Stimulated activated naive B cell treated with anti-CD40 and anti-IgM and Interleukin-4, amounts not matched to agents 10 μg/mL and 1 μg/mL and 100 μg/mL, for 72 hours (primary cell): Measurements from ENCODE around the gene TMEM169.
"Not testable (repeated sequence)": the region's sequence is repeated elsewhere in the genome, so short reads cannot be mapped to it uniquely, and the experiment has no call there.

ENCODE experiments used
- ATAC-seq, 2 donors: fragments of 150-1000 bp; cut with Tn5 transposase; replicated peaks; 2 replicates each; pipeline ENCODE4 v1.10.0; 2021; ENCODE audit warnings: moderate library complexity in 1 of 2
- DNase-seq: peaks from one replicate; pipeline ENCODE4 v3.0.0; 2021
- H3K27ac Mint-ChIP-seq: one replicate; pipeline ENCODE4 v1.8.0; 2022; ENCODE audit warnings: mild to moderate bottlenecking, mixed read lengths
- H3K27me3 Mint-ChIP-seq, 2 donors: one replicate each; pipeline ENCODE4 v1.8.0; 2022; ENCODE audit warnings: mixed read lengths in 2 of 2
- H3K36me3 Mint-ChIP-seq, 2 donors: one replicate each; pipeline ENCODE4 v1.8.0; 2022; ENCODE audit warnings: mixed read lengths in 2 of 2, mild to moderate bottlenecking in 1 of 2
- H3K4me1 Mint-ChIP-seq, 2 donors: one replicate each; pipeline ENCODE4 v1.8.0; 2022; ENCODE audit warnings: mixed read lengths in 2 of 2, mild to moderate bottlenecking in 1 of 2
- H3K4me3 Mint-ChIP-seq, 2 donors: one replicate each; pipeline ENCODE4 v1.8.0; 2022; ENCODE audit warnings: mild to moderate bottlenecking in 2 of 2, mixed read lengths in 2 of 2, moderate library complexity in 1 of 2
- H3K9me3 Mint-ChIP-seq, 2 donors: one replicate each; pipeline ENCODE4 v1.8.0; 2022; ENCODE audit warnings: mixed read lengths in 2 of 2, mild to moderate bottlenecking in 1 of 2

TMEM169 gene

DNA sequence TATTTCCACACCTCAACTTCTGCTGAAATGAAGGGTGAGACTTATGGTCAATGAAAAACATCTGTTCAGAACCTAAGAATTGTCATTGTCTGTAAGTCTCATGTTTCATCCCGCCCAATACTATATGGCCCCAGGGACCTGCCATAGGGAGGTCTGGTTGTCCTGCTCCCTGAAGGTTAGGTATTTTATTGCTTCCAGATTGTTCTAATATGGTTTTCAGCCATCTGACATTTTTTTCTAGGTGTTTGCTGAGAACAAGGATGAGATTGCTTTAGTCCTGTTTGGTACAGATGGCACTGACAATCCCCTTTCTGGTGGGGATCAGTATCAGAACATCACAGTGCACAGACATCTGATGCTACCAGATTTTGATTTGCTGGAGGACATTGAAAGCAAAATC lies 34.7 kb downstream of the TMEM169 start:
- Mint-ChIP-seq H3K27me3 (no peaks in the 10 kb centered on the region), H3K4me3 (no peak overlapping the region), H3K4me1 (peaks cover 45 to 72% of the 10 kb centered on the region in 2 donors), H3K36me3 (peaks cover 56 to 76% of the 10 kb centered on the region in 2 donors), H3K9me3 (peaks cover 0 to 2% of the 10 kb centered on the region in 2 donors), H3K27ac (peak overlapping the region; percentile 47)
- DNase-seq (no peak), ATAC-seq (no peak)

DNA sequence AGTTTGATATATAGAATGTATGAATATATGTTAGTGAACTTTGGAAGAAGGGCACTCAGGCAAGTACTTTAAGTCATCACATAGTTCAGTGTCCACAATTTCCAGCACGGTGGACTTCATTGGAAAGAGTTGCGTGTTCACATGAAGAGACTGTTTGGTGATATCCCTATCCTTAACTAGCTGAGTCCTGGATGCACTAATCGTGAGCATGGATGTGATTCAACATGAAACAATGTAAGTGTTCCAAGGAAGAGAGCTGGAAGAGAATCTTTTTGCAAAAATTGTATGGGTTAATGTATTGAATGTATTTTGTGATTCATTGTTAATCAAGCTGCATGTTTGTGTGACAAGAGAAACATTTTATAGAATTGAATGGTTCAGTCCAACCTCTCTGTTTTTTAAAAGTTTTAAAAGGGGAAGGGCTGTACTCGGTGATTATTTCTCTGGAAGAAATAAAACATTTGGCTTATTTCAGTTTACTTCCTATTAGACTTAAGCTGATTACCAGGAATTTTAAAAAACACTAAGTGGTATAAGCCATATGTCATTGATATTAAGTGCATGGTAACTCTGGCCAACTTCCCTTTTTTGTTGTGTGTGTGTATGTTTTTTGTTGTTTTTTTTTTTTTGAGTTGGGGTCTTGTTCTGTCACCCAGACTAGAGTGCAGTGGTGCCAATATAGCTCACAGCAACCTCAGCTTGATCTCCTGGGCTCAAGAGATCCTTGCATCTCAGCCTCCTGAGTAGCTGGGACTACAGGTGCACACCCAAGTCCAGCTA lies 36.0 kb downstream of the TMEM169 start:
- H3K4me1 Mint-ChIP-seq = peaks cover 40 to 65% of the 10 kb centered on the region in 2 donors
- H3K9me3 Mint-ChIP-seq = peaks cover 0 to 2% of the 10 kb centered on the region in 2 donors
- ATAC-seq (no peak), DNase-seq (no peak)
- no peaks in the 10 kb centered on the region for H3K27me3 Mint-ChIP-seq
- H3K27ac Mint-ChIP-seq = no peak overlapping the region
- no peak overlapping the region for H3K4me3 Mint-ChIP-seq
- peaks cover 55 to 71% of the 10 kb centered on the region in 2 donors for H3K36me3 Mint-ChIP-seq

DNA sequence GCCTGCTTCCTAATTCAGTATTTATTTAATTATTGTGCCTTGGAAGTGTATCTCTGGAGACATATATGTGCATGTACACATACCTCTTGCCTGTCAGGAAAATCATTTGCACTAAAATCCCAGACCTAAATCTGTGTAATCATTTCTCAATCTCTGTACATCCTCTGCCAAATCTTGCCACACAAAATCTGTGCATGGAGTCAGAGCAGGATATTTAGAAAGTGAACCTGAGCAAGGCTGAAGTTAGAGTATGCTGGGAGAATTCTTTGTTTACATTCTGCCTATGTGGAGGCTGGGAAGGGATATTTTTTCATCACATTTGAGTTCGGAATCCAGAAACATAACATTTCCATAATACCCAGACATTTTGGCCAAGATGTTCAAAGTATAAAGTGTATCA lies 36.8 kb downstream of the TMEM169 start:
- no peak for DNase-seq
- no peak for ATAC-seq
- H3K27me3 Mint-ChIP-seq = no peaks in the 10 kb centered on the region
- peaks cover 0 to 2% of the 10 kb centered on the region in 2 donors for H3K9me3 Mint-ChIP-seq
- no peak overlapping the region for H3K27ac Mint-ChIP-seq
- H3K4me1 Mint-ChIP-seq = peaks cover 33 to 58% of the 10 kb centered on the region in 2 donors
- no peak overlapping the region for H3K4me3 Mint-ChIP-seq
- peaks cover 49 to 64% of the 10 kb centered on the region in 2 donors for H3K36me3 Mint-ChIP-seq

DNA sequence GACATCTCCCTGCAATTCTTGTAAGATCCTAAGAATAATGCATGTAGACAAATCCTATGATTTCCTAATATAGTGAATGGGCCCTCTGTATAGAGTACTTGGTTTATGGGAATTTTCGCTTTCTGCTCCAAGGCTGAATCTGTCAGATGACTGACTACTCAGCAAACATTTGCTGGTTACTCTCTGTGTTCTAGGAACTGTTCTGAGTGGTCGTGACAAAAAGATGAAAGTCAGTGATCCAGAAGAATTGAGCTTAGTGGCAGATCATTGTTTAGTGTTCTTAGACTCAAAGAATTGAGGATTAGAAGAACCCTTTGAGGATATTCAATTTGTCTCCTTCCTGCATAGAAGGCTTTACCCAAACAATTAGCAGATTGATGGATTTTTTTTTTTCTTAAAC lies 37.4 kb downstream of the TMEM169 start:
- Mint-ChIP-seq H3K36me3 (peaks cover 44 to 57% of the 10 kb centered on the region in 2 donors), H3K27ac (peak overlapping the region; percentile 49), H3K4me1 (peaks cover 28 to 51% of the 10 kb centered on the region in 2 donors), H3K27me3 (no peaks in the 10 kb centered on the region), H3K9me3 (peaks cover 0 to 2% of the 10 kb centered on the region in 2 donors), H3K4me3 (no peak overlapping the region)
- ATAC-seq (no peak), DNase-seq (no peak)

DNA sequence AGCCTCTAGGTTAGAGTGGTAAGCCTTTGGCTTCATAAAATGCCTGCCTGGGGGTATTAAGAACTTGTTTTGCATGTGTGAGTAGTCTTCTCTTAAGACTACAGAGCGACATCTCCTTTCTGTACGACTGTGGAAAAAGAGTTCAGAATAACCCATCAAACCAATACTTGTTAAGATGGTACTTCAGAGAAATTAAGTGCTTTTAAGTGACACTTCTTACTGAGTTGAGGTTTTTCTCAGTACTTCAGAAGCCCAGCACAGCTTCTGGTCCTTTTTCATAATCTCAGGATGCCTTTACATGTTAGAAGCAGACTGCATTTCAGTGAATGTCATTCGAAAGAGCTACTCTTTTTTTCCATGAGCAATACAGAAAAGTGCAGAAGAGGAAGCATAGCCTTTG lies 38.3 kb downstream of the TMEM169 start:
- Mint-ChIP-seq H3K27ac (no peak overlapping the region), H3K4me1 (peaks cover 24 to 43% of the 10 kb centered on the region in 2 donors), H3K27me3 (no peaks in the 10 kb centered on the region), H3K4me3 (no peak overlapping the region), H3K36me3 (peaks cover 39 to 55% of the 10 kb centered on the region in 2 donors), H3K9me3 (no peaks in the 10 kb centered on the region)
- ATAC-seq (peak in 1 of 2 donors; percentile 45), DNase-seq (no peak)

DNA sequence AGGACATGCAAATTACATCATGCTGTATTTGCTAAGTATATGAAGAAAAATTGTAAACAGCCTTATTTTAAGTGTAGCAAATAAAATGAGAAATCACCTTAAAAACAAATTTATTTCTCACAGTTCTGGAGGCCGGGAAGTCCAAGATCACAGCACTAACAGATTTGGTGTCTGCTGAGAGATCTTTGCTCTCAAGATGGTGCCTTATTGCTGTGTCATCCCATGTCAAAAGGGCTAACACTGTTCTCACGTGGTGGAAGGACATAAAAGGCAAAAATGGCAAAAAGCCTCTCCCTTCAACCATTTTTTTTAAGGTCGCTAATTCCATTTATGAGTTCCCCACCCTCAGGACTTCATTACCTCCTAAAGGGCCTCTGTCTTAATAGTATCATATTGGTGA lies 39.5 kb downstream of the TMEM169 start:
- ATAC-seq (no peak), DNase-seq (no peak)
- Mint-ChIP-seq H3K4me3 (no peak overlapping the region), H3K36me3 (peaks cover 33 to 46% of the 10 kb centered on the region in 2 donors), H3K4me1 (peaks cover 19 to 35% of the 10 kb centered on the region in 2 donors), H3K27me3 (no peaks in the 10 kb centered on the region), H3K9me3 (no peaks in the 10 kb centered on the region), H3K27ac (peak overlapping the region; percentile 91)

DNA sequence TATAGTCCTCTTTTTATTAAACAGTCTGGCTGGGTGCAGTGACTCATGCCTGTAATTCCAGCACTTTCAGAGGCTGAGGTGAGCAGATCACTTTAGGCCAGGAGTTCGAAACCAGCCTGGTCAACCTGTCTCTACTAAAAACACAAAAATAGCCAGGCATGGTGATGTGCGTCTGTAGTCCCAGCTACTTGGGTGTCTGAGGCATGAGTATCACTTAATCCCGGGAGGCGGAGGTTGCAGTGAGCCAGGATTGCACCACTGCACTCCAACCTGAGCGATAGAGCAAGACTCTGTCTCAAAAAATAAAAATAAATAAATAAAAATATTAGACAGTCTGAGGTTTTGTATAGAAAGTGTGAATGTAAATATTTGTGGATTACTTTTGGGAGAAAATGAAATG lies 45.2 kb downstream of the TMEM169 start:
- peaks cover 29 to 37% of the 10 kb centered on the region in 2 donors for H3K36me3 Mint-ChIP-seq
- H3K9me3 Mint-ChIP-seq = no peaks in the 10 kb centered on the region
- DNase-seq (no peak), ATAC-seq (no peak)
- H3K27ac Mint-ChIP-seq = no peak overlapping the region
- no peaks in the 10 kb centered on the region for H3K27me3 Mint-ChIP-seq
- H3K4me3 Mint-ChIP-seq = no peak overlapping the region
- H3K4me1 Mint-ChIP-seq = peaks cover 12 to 13% of the 10 kb centered on the region in 2 donors

DNA sequence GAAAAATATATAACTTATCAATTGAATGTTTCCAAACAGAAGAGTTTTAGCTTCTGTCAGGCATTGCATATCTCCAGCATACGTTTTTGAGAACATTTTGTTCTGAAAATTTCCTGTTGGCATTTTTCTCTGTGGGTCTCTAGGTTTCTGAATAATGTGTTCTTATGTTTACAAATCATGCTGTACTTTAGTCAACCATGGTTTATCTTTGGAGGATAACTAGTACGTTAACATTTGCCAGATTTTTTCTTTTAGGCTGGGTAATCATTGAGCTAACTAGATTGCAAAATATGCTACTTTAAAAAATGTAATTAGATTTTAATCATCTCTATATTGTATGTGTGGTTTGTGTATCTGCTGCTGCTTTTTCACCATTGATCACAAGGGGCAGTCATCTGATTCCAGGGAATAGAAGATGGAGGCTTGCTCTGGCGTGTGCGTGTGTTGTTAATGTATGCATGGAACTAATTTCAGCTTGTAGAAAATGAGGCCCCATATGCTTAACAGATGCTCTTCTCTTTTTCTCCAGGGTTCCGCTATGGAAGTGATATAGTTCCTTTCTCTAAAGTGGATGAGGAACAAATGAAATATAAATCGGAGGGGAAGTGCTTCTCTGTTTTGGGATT lies 48.7 kb downstream of the TMEM169 start:
- Mint-ChIP-seq H3K4me3 (no peak overlapping the region), H3K9me3 (no peaks in the 10 kb centered on the region), H3K36me3 (peaks cover 35 to 56% of the 10 kb centered on the region in 2 donors), H3K27ac (no peak overlapping the region), H3K27me3 (no peaks in the 10 kb centered on the region), H3K4me1 (peaks cover 11% of the 10 kb centered on the region in 2 donors)
- DNase-seq = no peak
- no peak for ATAC-seq

DNA sequence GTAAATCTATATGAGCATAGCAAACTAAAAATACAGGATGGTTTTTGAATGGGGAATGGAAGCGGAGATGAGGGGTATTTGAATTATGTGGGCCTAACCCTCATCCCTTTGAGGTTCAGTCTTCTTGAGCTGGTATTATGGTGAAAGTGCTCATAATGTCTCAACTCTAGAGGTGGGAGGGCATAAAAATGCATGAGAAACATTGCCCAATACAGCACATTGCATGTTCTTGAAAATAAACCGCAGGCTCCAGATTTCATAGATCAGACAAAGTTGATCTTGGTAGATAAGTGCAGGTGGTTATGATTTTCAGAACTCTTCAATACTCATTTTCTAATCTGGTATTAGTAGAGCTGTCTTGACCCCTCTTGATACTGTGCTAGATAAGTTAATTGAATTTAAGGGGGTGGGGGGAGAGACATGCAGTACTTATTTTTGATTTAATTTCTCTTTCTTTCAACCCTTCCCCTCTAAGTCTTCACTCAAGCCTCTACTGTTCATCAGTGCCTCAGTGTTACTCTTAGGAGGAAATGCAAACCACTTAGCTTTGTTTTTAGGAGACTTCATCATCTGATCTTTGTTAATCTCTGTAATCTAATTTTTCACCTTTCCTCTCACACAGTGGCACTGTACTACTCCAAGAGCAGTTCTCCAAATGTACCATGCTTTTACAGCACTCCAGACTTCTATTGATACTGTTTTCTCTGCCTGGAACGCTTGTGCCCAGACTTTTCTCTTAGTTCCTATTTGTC lies 49.6 kb downstream of the TMEM169 start:
- Mint-ChIP-seq H3K4me3 (no peak overlapping the region), H3K36me3 (peaks cover 43 to 65% of the 10 kb centered on the region in 2 donors), H3K27me3 (no peaks in the 10 kb centered on the region), H3K4me1 (peaks cover 11 to 15% of the 10 kb centered on the region in 2 donors), H3K27ac (no peak overlapping the region), H3K9me3 (no peaks in the 10 kb centered on the region)
- no peak for DNase-seq
- no peak for ATAC-seq

DNA sequence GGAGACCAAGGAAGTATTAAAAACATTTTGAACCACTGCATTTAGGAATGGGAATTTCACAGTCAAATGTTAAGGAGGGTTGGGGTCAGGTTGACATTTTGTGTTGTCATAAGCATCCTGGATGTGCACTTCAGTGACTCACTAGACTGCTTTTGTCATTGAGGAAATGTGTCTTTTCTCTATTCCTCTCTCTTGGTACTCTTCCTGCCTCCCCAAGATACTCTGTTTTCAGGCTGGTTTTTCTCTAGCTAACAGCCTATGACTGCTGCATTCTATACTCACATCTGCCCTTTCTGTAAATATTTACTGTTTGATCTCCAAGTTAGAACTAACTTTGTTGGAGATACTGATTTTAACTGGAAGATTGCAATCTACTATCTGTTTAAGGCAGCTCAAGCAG lies 50.9 kb downstream of the TMEM169 start:
- Mint-ChIP-seq H3K27ac (no peak overlapping the region), H3K9me3 (no peaks in the 10 kb centered on the region), H3K27me3 (no peaks in the 10 kb centered on the region), H3K4me3 (no peak overlapping the region), H3K4me1 (peaks cover 7 to 15% of the 10 kb centered on the region in 2 donors), H3K36me3 (peaks cover 43 to 63% of the 10 kb centered on the region in 2 donors)
- DNase-seq (no peak), ATAC-seq (no peak)

DNA sequence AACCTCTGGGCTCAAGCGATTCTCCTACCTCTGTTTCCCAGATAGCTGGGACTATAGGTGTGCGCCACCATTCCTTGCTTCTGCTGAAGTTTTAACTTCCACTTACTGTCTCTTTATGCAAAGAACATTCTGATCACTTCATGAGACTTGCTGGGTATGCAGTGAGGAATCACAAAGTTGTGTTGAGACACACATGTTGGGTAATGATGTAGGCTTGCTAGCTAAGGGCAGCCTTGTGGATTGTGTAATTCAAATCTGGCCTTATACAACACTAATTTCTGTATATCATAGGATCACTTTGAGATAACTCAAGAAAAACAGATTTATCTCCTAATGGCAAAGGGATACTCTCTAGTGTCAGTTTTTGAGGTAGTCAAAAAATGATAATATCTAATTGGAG lies 51.7 kb downstream of the TMEM169 start:
- Mint-ChIP-seq H3K27me3 (no peaks in the 10 kb centered on the region), H3K9me3 (no peaks in the 10 kb centered on the region), H3K27ac (peak overlapping the region; percentile 14), H3K4me1 (peaks cover 7 to 17% of the 10 kb centered on the region in 2 donors), H3K36me3 (peaks cover 46 to 65% of the 10 kb centered on the region in 2 donors), H3K4me3 (no peak overlapping the region)
- no peak for ATAC-seq
- DNase-seq = no peak

DNA sequence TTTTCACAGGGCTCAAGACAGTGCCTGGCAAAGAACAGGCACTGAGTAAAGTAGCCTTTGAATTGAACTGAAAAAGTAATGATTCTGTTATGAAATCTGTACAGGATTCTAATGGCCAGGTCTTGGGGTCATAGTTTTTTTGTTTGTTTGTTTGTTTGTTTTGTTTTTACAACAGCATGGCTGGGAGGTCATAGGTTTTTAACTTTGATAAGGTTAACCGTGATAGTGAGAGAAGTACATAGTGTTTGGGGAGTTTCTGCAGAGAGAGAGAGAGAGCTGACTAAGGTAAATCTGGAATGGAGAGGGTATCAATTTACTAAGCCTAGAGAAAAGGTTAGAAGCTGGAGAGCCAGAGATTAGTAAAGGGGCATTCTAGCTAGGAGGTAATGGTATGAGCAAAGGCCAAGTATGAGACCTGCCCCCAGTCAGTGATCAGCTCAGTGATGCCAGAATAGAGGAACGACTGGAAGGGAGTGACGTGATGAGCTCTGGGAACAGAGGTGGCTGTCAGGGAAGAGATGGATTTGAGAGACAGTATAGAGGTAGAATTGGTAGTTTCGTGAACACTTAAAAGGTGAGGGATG lies 53.3 kb downstream of the TMEM169 start:
- H3K27me3 Mint-ChIP-seq = no peaks in the 10 kb centered on the region
- no peak for DNase-seq
- ATAC-seq = no peak
- peaks cover 0 to 14% of the 10 kb centered on the region in 2 donors for H3K4me1 Mint-ChIP-seq
- H3K9me3 Mint-ChIP-seq = no peaks in the 10 kb centered on the region
- no peak overlapping the region for H3K27ac Mint-ChIP-seq
- H3K36me3 Mint-ChIP-seq = peaks cover 43 to 70% of the 10 kb centered on the region in 2 donors
- H3K4me3 Mint-ChIP-seq = no peak overlapping the region

DNA sequence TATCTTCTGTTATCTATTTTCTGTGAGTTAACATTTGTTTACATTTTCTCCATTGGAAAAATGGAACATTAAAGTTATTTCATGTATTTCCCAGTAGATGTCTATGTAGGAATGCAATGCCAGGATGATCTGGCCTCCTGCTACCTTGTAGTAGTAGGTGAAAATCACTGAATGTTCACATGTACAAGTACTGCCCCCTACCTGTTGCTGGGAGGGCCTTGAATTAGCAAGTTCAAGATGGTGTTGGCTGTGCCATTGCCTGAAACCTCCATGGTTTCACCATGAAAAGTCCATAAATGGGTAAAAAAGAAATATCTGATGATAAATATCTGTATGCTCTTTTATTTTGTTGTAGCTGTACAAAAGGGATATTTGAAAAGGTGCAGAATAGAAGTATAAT lies 58.2 kb downstream of the TMEM169 start:
- H3K9me3 Mint-ChIP-seq = no peaks in the 10 kb centered on the region
- peaks cover 0 to 10% of the 10 kb centered on the region in 2 donors for H3K4me1 Mint-ChIP-seq
- no peaks in the 10 kb centered on the region for H3K27me3 Mint-ChIP-seq
- ATAC-seq (peak; percentile 44 to 50), DNase-seq (no peak)
- H3K4me3 Mint-ChIP-seq = no peak overlapping the region
- no peak overlapping the region for H3K27ac Mint-ChIP-seq
- H3K36me3 Mint-ChIP-seq = peaks cover 45 to 59% of the 10 kb centered on the region in 2 donors

DNA sequence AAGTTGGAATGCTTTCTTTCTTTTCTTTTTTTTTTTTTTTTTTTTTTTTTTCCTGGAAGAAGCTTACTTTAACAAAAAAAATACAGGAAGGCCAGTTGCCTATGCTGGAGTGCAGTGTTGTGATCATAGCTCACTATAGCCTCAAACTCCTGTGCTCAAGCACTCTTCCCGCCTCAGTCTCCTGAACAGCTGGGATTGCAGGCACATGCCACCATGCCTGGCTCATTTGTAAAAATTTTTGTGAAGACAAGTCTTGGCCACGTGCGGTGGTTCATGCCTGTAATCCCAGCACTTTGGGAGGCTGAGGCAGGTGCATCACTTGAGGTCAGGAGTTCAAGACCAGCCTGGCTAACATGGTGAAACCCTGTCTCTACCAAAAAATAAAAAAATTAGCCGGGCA lies 59.8 kb downstream of the TMEM169 start:
- H3K4me3 Mint-ChIP-seq, DNase-seq, ATAC-seq, H3K27ac Mint-ChIP-seq, H3K9me3 Mint-ChIP-seq, H3K27me3 Mint-ChIP-seq, H3K4me1 Mint-ChIP-seq: not testable (repeated sequence)
- H3K36me3 Mint-ChIP-seq = peaks cover 31 to 44% of the 10 kb centered on the region in 2 donors
